PC-9 (cell line): ENCODE results near the gene TMCO2. TPM values are rescaled to one million over a fixed set of nuclear protein-coding genes. Genes with fewer than 3 reads are reported as not detected.

ENCODE experiments used
- BruUV-seq: library from RNA; stranded (reverse); fragments of 400-500 nt; replicated peaks from 2 replicates; lab custom pipeline; 2021; lab: Mats Ljungman, UMichigan
- CTCF ChIA-PET: fragments of 300-600 bp; sonication (Branson Sonifier 250); formaldehyde crosslinking; loops from one replicate; lab custom pipeline; 2022; ENCODE audit warnings: antibody characterized with exemption; lab: Charles Lee
- POLR2A ChIA-PET: fragments of 300-600 bp; sonication (Branson Sonifier 250); formaldehyde crosslinking; loops from one replicate; lab custom pipeline; 2022; ENCODE audit warnings: antibody characterized with exemption; ENCODE audit not compliant: unreplicated experiment; lab: Charles Lee
- DNase-seq, 2 experiments: peaks; one replicate each; pipeline versions ENCODE4 v3.0.0 to v3.0.0-alpha.2; 2015 to 2022; ENCODE audit warnings: mixed read lengths in 1 of 2
- H2AFZ ChIP-seq: fragments of 200-600 bp; sonication (generic); 2 replicates; pipeline ENCODE4 v1.8.1; 2017; ENCODE audit warnings: antibody characterized with exemption
- H3F3A ChIP-seq: fragments of 200-600 bp; sonication (generic); 2 replicates; pipeline ENCODE4 v1.8.1; 2017; ENCODE audit warnings: antibody characterized with exemption, mild to moderate bottlenecking, low read depth; ENCODE audit not compliant: insufficient read depth
- H3K27ac ChIP-seq: fragments of 200-600 bp; sonication (generic); 2 replicates; pipeline ENCODE4 v1.6.1; 2016; ENCODE audit warnings: mixed run types
- H3K27me3 ChIP-seq: fragments of 200-600 bp; sonication (generic); 2 replicates; pipeline ENCODE4 v1.6.1; 2016; ENCODE audit warnings: low read depth, mixed run types; ENCODE audit not compliant: insufficient read depth
- H3K36me3 ChIP-seq: fragments of 200-600 bp; sonication (generic); 2 replicates; pipeline ENCODE4 v1.6.1; 2016; ENCODE audit warnings: low read depth, mixed run types
- H3K4me1 ChIP-seq: fragments of 200-600 bp; sonication (generic); replicated peaks from 2 replicates; pipeline ENCODE4 v1.6.1; 2016; ENCODE audit warnings: mixed run types; ENCODE audit not compliant: insufficient read depth
- H3K4me2 ChIP-seq: fragments of 200-600 bp; sonication (generic); 2 replicates; pipeline ENCODE4 v1.6.1; 2017; ENCODE audit warnings: mixed run types
- H3K4me3 ChIP-seq: fragments of 200-600 bp; sonication (generic); 2 replicates; pipeline ENCODE4 v1.6.1; 2016; ENCODE audit warnings: mixed run types
- H3K79me2 ChIP-seq: fragments of 200-600 bp; sonication (generic); 2 replicates; pipeline ENCODE4 v1.6.1; 2017; ENCODE audit warnings: low read depth, mixed run types
- H3K9me2 ChIP-seq: fragments of 200-600 bp; sonication (generic); 2 replicates; pipeline ENCODE4 v1.8.1; 2017; ENCODE audit warnings: mild to moderate bottlenecking; ENCODE audit not compliant: insufficient read depth
- H3K9me3 ChIP-seq: fragments of 200-600 bp; sonication (generic); 2 replicates; pipeline ENCODE4 v1.8.1; 2016; ENCODE audit warnings: low read depth; ENCODE audit not compliant: insufficient read depth
- H4K20me1 ChIP-seq: fragments of 200-600 bp; sonication (generic); 2 replicates; pipeline ENCODE4 v1.8.1; 2017; ENCODE audit not compliant: insufficient read depth
- CTCF ChIP-seq: fragments of 200-600 bp; sonication (generic); conservative IDR thresholded peaks from 2 replicates; pipeline ENCODE4 v1.6.1; 2017; ENCODE audit warnings: mixed run types, antibody characterized with exemption, mild to moderate bottlenecking, moderate library complexity
- EZH2 ChIP-seq: fragments of 200-600 bp; sonication (generic); IDR thresholded peaks from 2 replicates; pipeline ENCODE4 v1.8.0; 2017; ENCODE audit warnings: antibody characterized with exemption, low read depth
- intact Hi-C: fragments of 100-400 bp; cut with micrococcal nuclease; formaldehyde crosslinking; loops from one replicate; pipeline ENCODE4 v1.10.0; 2022; ENCODE audit not compliant: unreplicated experiment
- total RNA-seq: library from RNA; stranded (reverse); gene quantifications from 2 replicates; pipeline ENCODE4 v1.2.3, GENCODE V29; 2021

TMCO2 gene
- total RNA-seq, 1 experiment from 2014 or later, result not detected

DNA sequence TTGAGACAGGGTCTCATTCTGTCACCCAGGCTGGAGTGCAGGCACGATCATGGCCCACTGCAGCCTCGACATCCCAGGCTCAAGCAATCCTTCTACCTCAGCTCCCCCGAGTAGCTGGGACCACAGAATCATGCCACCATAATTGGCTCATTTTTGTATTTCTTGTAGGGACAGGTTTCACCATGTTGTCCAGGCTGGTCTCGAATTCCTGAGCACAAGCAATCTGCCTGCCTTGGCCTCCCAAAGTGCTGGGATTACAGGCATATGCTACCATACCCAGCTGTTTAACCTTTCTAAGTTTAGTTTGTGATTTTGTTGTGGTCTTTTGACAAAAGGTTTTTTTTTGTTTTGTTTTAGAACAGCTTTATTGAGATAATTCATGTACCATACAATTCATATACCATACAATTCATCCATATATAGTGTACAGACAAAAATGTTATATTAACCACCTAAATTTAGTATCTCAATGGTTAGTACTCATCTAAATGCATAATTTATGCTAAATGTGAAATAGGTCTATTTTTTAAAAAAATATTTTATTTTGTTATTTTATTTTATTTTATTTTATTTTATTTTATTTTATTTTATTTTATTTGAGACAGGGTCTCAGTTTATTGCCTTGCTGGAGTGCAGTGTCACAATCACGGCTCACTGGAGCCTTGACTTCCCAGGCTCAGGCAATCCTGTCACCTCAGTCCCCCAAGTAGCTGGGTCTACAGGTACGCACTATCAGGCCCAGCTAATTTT, 19.2 kb downstream of the TMCO2 start:
- CTCF ChIA-PET, result interaction anchor here (0.6 kb wide), 1 partner anchor 266 kb away, joined by 4 read pairs; no protein-coding TSS in a partner anchor
- DNase-seq, result no peak
- H2AFZ ChIP-seq, result no peak overlapping the region
- H3K4me2 ChIP-seq, result no peak overlapping the region
- POLR2A ChIA-PET, result no interaction called here
- no peak overlapping the region for H3K4me3 ChIP-seq
- no peaks in the 10 kb centered on the region for H3K27me3 ChIP-seq
- no peaks in the 10 kb centered on the region for H3K9me3 ChIP-seq
- intact Hi-C loops, result no loop called here
- peaks cover 23% of the 10 kb centered on the region for H4K20me1 ChIP-seq
- H3K79me2 ChIP-seq, result peaks cover 7% of the 10 kb centered on the region
- TF ChIP-seq CTCF (no peak), EZH2 (no peak)
- peaks cover 47% of the 10 kb centered on the region for H3K36me3 ChIP-seq
- no peak overlapping the region for H3K27ac ChIP-seq
- H3K9me2 ChIP-seq, result no peaks in the 10 kb centered on the region
- no TSS peak for BruUV-seq
- no peaks in the 10 kb centered on the region for H3K4me1 ChIP-seq
- H3F3A ChIP-seq, result no peaks in the 10 kb centered on the region

- POLR2A ChIA-PET, result no interaction called here
- H3F3A ChIP-seq, result no peaks in the 10 kb centered on the region
- TF ChIP-seq CTCF, result no peak
- TF ChIP-seq EZH2, result no peak
- intact Hi-C loops, result no loop called here
- H3K4me2 ChIP-seq, result no peak overlapping the region
- no peak overlapping the region for H2AFZ ChIP-seq
- H3K9me3 ChIP-seq, result no peaks in the 10 kb centered on the region
- no peaks in the 10 kb centered on the region for H3K9me2 ChIP-seq
- BruUV-seq, result no TSS peak
- H3K79me2 ChIP-seq, result peaks cover 7% of the 10 kb centered on the region
- peaks cover 46% of the 10 kb centered on the region for H3K36me3 ChIP-seq
- DNase-seq, result no peak
- H3K27ac ChIP-seq, result no peak overlapping the region
- H4K20me1 ChIP-seq, result peaks cover 21% of the 10 kb centered on the region
- H3K27me3 ChIP-seq, result no peaks in the 10 kb centered on the region
- no peak overlapping the region for H3K4me3 ChIP-seq
- no peaks in the 10 kb centered on the region for H3K4me1 ChIP-seq
- CTCF ChIA-PET, result no interaction called here
Observed at GRCh38 chr1:40267767-40268187, 20.0 kb downstream of the TMCO2 start.

- no peak overlapping the region for H3K27ac ChIP-seq
- no peaks in the 10 kb centered on the region for H3K4me1 ChIP-seq
- H3F3A ChIP-seq, result no peaks in the 10 kb centered on the region
- no peak overlapping the region for H3K4me2 ChIP-seq
- H3K27me3 ChIP-seq, result no peaks in the 10 kb centered on the region
- ChIA-PET POLR2A (no interaction called here), CTCF (no interaction called here)
- no peak for DNase-seq
- TF ChIP-seq EZH2 (no peak), CTCF (no peak)
- H3K79me2 ChIP-seq, result peaks cover 7% of the 10 kb centered on the region
- intact Hi-C loops, result no loop called here
- H2AFZ ChIP-seq, result no peak overlapping the region
- H4K20me1 ChIP-seq, result peaks cover 18% of the 10 kb centered on the region
- H3K9me3 ChIP-seq, result no peaks in the 10 kb centered on the region
- H3K9me2 ChIP-seq, result no peaks in the 10 kb centered on the region
- no TSS peak for BruUV-seq
- peaks cover 46% of the 10 kb centered on the region for H3K36me3 ChIP-seq
- H3K4me3 ChIP-seq, result no peak overlapping the region
Observed at GRCh38 chr1:40268211-40268610, 20.5 kb downstream of the TMCO2 start.
